NB4 (cell line): ENCODE data around the gene CCL11.
A peak's percentile ranks its signal among the peaks of the same experiment; 100 is the strongest.

Experiments used
- DNase-seq: peaks from one replicate; pipeline ENCODE4 v3.0.0; 2010; ENCODE audit warnings: low read depth
- H3K4me3 ChIP-seq: one replicate; pipeline ENCODE4 v1.5.1; 2011; ENCODE audit warnings: mild to moderate bottlenecking, low read depth, low read length, moderate library complexity
- CTCF ChIP-seq: IDR thresholded peaks from one replicate; pipeline ENCODE4 v1.5.1; 2012; ENCODE audit warnings: low read depth, low read length
- MAX ChIP-seq: IDR thresholded peaks from 2 replicates; pipeline ENCODE4 v1.6.1; 2011; ENCODE audit warnings: low read depth, low read length
- MYC ChIP-seq: IDR thresholded peaks from 2 replicates; pipeline ENCODE4 v1.6.1; 2011; ENCODE audit warnings: low read depth, low read length
- POLR2A ChIP-seq: IDR thresholded peaks from 2 replicates; pipeline ENCODE4 v1.6.1; 2011; ENCODE audit warnings: mild to moderate bottlenecking; ENCODE audit not compliant: insufficient read length; ENCODE audit errors: extremely low read depth

The CCL11 gene

GRCh38 chr17:34285286-34285792 is at the start of gene CCL11:
Gene CCL11, plus strand, starts transcription at chr17:34285742. Its CDS starts 67 bp downstream, at chr17:34285809.
- H3K4me3 ChIP-seq: no peak within 1 kb of the TSS
- DNase-seq: no peak
- TF ChIP-seq POLR2A (no peak), MYC (no peak), CTCF (no peak), MAX (no peak)

DNA sequence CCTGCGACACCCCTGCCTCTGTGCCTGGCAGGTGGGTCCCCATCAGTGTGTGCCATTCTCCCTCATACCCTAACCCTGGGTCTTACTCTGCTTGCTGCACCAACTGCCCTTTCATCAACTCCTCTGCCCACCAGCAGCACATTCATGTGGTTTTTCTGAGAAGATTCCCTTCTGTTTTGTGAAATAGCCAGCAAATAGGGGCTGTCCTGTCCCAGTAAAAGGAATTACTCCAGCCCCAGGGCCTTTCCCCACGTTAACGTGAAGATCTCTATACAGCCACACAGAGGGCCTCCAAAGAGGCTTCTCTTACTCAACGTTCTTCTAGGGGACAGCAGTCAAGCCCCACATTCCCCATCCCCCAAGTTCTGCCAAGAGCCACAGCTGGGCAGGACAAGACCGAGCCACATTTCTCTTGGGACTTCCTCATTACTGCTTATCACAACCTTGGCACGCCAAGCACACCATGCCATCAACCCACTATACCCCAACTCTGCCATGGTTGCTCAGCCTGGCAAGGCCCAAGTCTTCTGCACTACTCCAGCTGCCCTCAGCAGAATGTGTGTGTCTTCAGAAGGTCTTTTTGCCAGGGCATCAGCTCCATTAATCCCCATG is 49.2 kb upstream of the CCL11 start:
- TF ChIP-seq POLR2A (no peak), MYC (no peak), CTCF (no peak), MAX (no peak)
- no peak overlapping the region for H3K4me3 ChIP-seq
- peak; percentile 94 for DNase-seq

GRCh38 chr17:34237458-34237857 is 48.1 kb upstream of the CCL11 start:
- no peak for TF ChIP-seq CTCF
- H3K4me3 ChIP-seq: no peak overlapping the region
- DNase-seq: no peak

- peak; percentile 60 for DNase-seq
These were observed 44.5 kb upstream of the CCL11 start for GRCh38 chr17:34241062-34241461.

DNA sequence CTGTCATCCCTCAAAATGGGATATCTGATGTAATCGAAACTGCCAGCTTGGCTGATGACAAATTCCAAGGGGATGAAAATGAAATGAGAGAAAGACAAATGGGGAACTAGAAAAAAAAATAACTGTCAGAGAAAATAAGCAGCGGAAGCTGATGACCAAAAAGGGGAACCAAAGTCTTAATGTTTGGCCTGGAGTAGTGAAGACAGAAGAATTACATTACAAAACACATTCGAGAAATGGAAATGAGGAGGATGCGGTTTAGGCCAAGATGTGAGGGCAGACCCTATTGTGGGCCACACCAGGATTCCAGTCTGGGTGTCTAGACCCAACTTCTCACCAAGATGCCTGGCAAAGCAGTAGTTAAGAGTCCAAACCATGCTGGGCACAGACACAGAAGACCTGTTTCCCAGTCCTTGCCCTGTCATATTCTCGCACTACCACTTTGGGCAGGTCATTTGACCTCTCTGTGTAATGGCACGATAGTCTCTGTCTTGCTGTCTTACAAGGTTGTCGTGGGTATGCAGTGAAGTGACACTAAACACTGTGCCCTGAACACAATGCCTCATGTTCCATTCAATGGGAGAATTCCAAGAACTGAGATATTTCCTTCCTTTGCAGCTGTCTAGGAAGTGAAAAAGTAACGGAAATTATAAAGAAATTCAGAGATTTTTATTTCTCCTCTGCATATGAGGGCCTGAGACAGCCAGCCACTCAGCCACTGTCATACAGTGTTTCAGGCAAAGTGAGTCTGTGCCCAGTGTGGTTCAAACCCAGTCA is 42.8 kb upstream of the CCL11 start:
- peak; percentile 96 for DNase-seq
- H3K4me3 ChIP-seq: no peak overlapping the region
- TF ChIP-seq MYC (peak; percentile 52; the same call in 1 of the 2 replicates), MAX (peak; percentile 46), POLR2A (no peak)

More at GRCh38 chr17:34241062-34241461, 44.5 kb upstream of the CCL11 start:
- no peak overlapping the region for H3K4me3 ChIP-seq
- no peak for TF ChIP-seq MAX
- TF ChIP-seq MYC: no peak
- no peak for TF ChIP-seq POLR2A
- TF ChIP-seq CTCF: no peak

DNA sequence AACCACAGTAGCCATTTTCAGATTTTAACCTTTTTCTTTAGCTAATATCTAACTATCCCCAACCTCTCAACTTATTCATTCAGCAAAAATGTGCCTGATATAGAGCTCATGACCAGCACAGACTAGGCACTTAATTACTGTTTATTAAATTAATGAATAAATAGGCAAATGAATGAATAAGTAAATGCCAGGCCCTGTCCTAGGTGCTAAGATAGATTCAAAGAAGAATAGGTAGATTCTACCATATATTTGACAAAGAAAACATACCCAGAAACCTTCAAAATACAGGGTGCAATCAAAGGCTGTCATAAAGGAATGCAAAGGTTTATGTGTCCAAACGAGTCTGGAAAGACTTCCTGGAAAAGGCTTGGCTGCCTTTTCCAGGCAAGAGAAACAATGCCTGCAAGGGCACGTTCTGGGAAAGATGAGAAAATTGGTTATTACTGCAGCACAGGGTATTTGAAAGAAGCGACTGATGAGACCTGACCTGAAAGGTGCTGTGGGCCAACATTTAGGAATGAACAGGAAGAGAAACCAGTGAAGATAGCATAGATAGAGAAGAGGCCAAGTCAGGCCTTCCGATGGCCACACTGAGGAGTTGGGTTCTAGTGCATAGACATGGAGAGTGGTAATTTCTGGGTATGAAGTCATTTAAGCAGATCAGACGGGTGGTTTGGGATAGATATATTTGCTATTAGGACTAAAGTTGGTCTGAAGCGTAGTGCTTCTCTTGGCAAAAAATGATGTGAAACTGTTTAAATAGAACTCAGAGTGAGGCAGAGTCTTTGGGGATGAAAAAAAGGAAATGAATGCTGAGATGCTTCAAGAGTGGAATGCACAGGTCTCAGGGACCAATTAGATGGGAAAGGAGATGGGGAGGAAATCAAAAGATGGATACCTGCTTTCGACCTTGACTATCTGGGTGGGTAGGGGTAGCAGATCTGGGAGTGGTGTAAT is 41.9 kb upstream of the CCL11 start:
- DNase-seq: no peak
- no peak overlapping the region for H3K4me3 ChIP-seq
- TF ChIP-seq CTCF (no peak), POLR2A (no peak), MYC (no peak), MAX (no peak)
